A673 (cell line): Measurements from ENCODE around the gene PCSK7. TPM values are rescaled to one million over a fixed set of nuclear protein-coding genes. Genes with fewer than 3 reads are reported as not detected.

Source experiments
- BruUV-seq: library from RNA; stranded (reverse); fragments of 400-500 nt; replicated peaks from 2 replicates; lab custom pipeline; 2021; lab: Mats Ljungman, UMichigan
- CTCF ChIA-PET: fragments of 300-600 bp; sonication (Branson Sonifier 250); formaldehyde crosslinking; loops from one replicate; lab custom pipeline; 2022; ENCODE audit warnings: antibody characterized with exemption; lab: Charles Lee
- POLR2A ChIA-PET: fragments of 300-600 bp; sonication (Branson Sonifier 250); formaldehyde crosslinking; loops from one replicate; lab custom pipeline; 2022; ENCODE audit warnings: antibody characterized with exemption; ENCODE audit not compliant: low non-redundant PET; lab: Charles Lee
- DNase-seq: peaks from one replicate; pipeline ENCODE4 v3.0.0-alpha.2; 2015; ENCODE audit warnings: low spot score
- H3K27ac ChIP-seq: fragments of 200-600 bp; sonication (generic); 2 replicates; pipeline ENCODE4 v1.5.1; 2016; ENCODE audit warnings: mixed run types, low read depth, mild to moderate bottlenecking, mixed read lengths, antibody characterized with exemption, low read length; ENCODE audit not compliant: poor library complexity, severe bottlenecking
- H3K27me3 ChIP-seq: fragments of 200-600 bp; sonication (generic); replicated peaks from 2 replicates; pipeline ENCODE4 v1.6.1; 2017; ENCODE audit warnings: mixed run types, low read depth, mild to moderate bottlenecking, mixed read lengths, antibody characterized with exemption, low read length; ENCODE audit not compliant: insufficient read depth, poor library complexity
- H3K36me3 ChIP-seq: fragments of 200-600 bp; sonication (generic); 2 replicates; pipeline ENCODE4 v1.6.1; 2016; ENCODE audit warnings: mixed run types, mild to moderate bottlenecking, mixed read lengths, antibody characterized with exemption, low read length; ENCODE audit not compliant: insufficient read depth, poor library complexity, severe bottlenecking
- H3K4me1 ChIP-seq: fragments of 200-600 bp; sonication (generic); 2 replicates; pipeline ENCODE4 v1.6.1; 2017; ENCODE audit warnings: mixed run types, mild to moderate bottlenecking, mixed read lengths, antibody characterized with exemption, low read length; ENCODE audit not compliant: insufficient read depth, poor library complexity, severe bottlenecking
- H3K4me3 ChIP-seq: fragments of 200-600 bp; sonication (generic); 2 replicates; pipeline ENCODE4 v1.5.1; 2016; ENCODE audit warnings: low read depth, mixed run types, mild to moderate bottlenecking, mixed read lengths, low read length; ENCODE audit not compliant: poor library complexity, severe bottlenecking
- H3K9me3 ChIP-seq: fragments of 200-600 bp; sonication (generic); 2 replicates; pipeline ENCODE4 v1.6.1; 2016; ENCODE audit warnings: mixed run types, low read depth, mild to moderate bottlenecking, mixed read lengths, antibody characterized with exemption, low read length; ENCODE audit not compliant: poor library complexity, severe bottlenecking
- EZH2 ChIP-seq: fragments of 200-600 bp; sonication (generic); IDR thresholded peaks from 2 replicates; pipeline ENCODE4 v1.6.1; 2017; ENCODE audit warnings: borderline replicate concordance, low read depth, mild to moderate bottlenecking, mixed read lengths, antibody characterized with exemption, low read length; ENCODE audit not compliant: poor library complexity, severe bottlenecking
- intact Hi-C: fragments of 100-400 bp; cut with micrococcal nuclease; formaldehyde crosslinking; loops from one replicate; pipeline ENCODE4 v1.10.0; 2022; ENCODE audit not compliant: unreplicated experiment
- total RNA-seq: library from RNA; stranded (reverse); gene quantifications from 2 replicates; pipeline ENCODE4 v1.2.3, GENCODE V29; 2021
- TF ChIP-seq, protein P1 (sequence below): fragments of 300-800, 200-600 bp; sonication (generic); conservative IDR thresholded peaks from 2 replicates; pipeline ENCODE4 v1.5.1; 2017; ENCODE audit warnings: low read depth, mild to moderate bottlenecking, antibody characterized with exemption, low read length, moderate library complexity, mixed read lengths

Gene PCSK7
- total RNA-seq, 1 experiment from 2014 or later = 49.0 TPM

DNA sequence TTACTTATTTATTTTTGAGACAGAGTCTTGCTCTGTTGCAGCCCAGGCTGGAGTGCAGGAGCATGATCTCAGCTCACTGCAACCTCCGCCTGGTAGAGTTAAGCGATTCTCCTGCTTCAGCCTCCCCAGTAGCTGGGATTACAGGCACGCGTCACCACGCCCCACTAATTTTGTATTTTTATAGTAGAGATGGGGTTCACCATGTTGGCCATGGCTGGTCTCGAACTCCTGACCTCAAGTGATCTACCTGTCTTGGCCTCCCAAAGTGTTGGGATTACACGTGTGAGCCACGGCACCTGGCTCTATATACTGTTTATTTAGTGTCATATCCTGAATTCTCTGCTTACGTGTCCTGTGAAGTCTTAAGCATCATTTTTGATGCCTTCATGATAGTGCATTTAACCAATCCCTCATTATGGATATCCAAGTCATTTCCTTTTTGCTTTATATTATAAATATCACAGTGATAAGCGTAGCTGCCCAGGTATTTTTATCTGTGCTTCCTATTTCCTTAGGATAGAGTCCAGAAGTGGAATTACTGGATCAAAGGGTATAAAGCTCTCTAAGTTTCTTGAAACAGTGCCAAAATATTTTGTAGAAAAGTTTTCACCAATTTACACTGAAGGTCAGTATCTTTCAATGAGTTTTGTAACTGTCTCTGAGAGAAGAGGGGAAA lies 54.2 kb downstream of the PCSK7 start:
- TF ChIP-seq, protein P1, sequence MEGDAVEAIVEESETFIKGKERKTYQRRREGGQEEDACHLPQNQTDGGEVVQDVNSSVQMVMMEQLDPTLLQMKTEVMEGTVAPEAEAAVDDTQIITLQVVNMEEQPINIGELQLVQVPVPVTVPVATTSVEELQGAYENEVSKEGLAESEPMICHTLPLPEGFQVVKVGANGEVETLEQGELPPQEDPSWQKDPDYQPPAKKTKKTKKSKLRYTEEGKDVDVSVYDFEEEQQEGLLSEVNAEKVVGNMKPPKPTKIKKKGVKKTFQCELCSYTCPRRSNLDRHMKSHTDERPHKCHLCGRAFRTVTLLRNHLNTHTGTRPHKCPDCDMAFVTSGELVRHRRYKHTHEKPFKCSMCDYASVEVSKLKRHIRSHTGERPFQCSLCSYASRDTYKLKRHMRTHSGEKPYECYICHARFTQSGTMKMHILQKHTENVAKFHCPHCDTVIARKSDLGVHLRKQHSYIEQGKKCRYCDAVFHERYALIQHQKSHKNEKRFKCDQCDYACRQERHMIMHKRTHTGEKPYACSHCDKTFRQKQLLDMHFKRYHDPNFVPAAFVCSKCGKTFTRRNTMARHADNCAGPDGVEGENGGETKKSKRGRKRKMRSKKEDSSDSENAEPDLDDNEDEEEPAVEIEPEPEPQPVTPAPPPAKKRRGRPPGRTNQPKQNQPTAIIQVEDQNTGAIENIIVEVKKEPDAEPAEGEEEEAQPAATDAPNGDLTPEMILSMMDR = no peak
- no peak for TF ChIP-seq EZH2
- Histone ChIP-seq H3K27ac (peak overlapping the region; percentile 81), H3K4me3 (peak overlapping the region; percentile 70), H3K9me3 (no peaks in the 10 kb centered on the region), H3K27me3 (no peaks in the 10 kb centered on the region), H3K4me1 (peaks cover 29% of the 10 kb centered on the region), H3K36me3 (no peaks in the 10 kb centered on the region)
- DNase-seq = no peak
- CTCF ChIA-PET = interaction anchor here (0.6 to 1.1 kb wide), 3 partner anchors 45 to 386 kb away, joined by 3 to 4 read pairs (median 3); partner anchors contain the start of gene APOA5
- POLR2A ChIA-PET = no interaction called here
- intact Hi-C loops = loop anchor here (5.0 kb wide), 1 partner anchor 35 kb away; the partner anchor contains the start of gene PAFAH1B2
- BruUV-seq = no TSS peak

DNA sequence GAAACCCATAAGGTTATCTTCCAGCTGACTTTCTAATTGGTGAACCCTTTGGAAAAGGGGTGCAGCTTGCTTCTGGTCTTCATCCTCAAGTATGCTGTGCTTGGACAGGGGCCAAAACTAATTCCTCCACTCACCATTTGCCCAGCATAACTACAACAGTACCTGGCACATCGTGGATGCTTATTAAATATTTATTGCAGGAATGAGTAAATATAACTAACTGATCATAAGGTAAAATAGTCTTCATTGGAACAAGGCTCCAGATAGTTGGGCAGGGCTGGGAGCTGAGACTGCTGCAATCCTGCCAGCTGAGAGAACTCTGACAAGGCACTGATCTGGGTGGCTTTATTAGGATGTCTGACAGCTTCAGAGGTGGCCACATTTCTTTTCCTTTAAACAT lies 55.7 kb downstream of the PCSK7 start:
- intact Hi-C loops = loop anchor here (5.0 kb wide), 1 partner anchor 34 kb away; the partner anchor contains the start of gene PAFAH1B2
- Histone ChIP-seq H3K27ac (no peak overlapping the region), H3K27me3 (no peaks in the 10 kb centered on the region), H3K9me3 (no peaks in the 10 kb centered on the region), H3K4me1 (peaks cover 25% of the 10 kb centered on the region), H3K36me3 (peaks cover 8% of the 10 kb centered on the region), H3K4me3 (no peak overlapping the region)
- ChIA-PET POLR2A (interaction anchor here (0.5 kb wide), 1 partner anchor 78 kb away, joined by 6 read pairs; the partner anchor contains the start of gene SIK3), CTCF (no interaction called here)
- TF ChIP-seq, protein P1 = no peak
- no peak for TF ChIP-seq EZH2
- BruUV-seq = no TSS peak
- no peak for DNase-seq

DNA sequence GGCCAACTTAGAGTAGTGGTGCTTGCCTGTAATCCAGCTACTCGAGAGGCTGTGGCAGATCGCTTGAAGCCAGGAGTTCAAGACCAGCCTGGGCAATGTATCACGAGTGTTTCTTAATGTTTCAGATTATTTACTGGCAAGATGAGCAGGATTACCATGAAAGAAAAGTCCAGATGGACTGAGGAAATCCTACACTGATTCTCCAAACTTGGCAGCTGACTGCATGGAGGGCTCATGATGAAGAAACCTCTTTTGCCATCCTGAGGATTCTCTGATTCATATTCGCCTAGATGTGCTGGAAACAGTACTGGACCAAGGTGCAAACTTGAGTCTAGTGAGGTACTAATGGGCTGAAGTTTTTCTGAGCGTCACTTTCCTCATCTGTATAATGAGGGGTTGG lies 56.1 kb downstream of the PCSK7 start:
- POLR2A ChIA-PET = interaction anchor here (0.5 kb wide), 1 partner anchor 78 kb away, joined by 6 read pairs; the partner anchor contains the start of gene SIK3
- H3K4me1 ChIP-seq = peaks cover 21% of the 10 kb centered on the region
- no peak overlapping the region for H3K4me3 ChIP-seq
- CTCF ChIA-PET = no interaction called here
- no peaks in the 10 kb centered on the region for H3K27me3 ChIP-seq
- peaks cover 12% of the 10 kb centered on the region for H3K36me3 ChIP-seq
- peak overlapping the region; percentile 1 for H3K27ac ChIP-seq
- BruUV-seq = no TSS peak
- intact Hi-C loops = loop anchor here (5.0 kb wide), 1 partner anchor 33 kb away; the partner anchor contains the start of gene PAFAH1B2
- H3K9me3 ChIP-seq = no peaks in the 10 kb centered on the region
- TF ChIP-seq, protein P1 = no peak
- no peak for TF ChIP-seq EZH2
- no peak for DNase-seq
